ENCODE measurements around the gene WDR7.

GRCh38 chr18:56831988-56832387 is 180.8 kb downstream of the WDR7 start:
- TF ChIP-seq MAFG (tag; conservative IDR thresholded peaks at IDR 0.05) (no peak), RFX1 (IDR thresholded peaks at IDR 0.05) (no peak), GTF3C2 (IDR thresholded peaks at IDR 0.05; ENCODE audit: borderline replicate concordance, extremely low read depth, insufficient read length) (no peak), ZNF239 (CRISPR knock-in tag; IDR thresholded peaks at IDR 0.05) (no peak), KDM4B (IDR thresholded peaks at IDR 0.05; ENCODE audit: borderline replicate concordance in 2 of 2, low read depth in 1 of 2) (no peak), RAD21 (CRISPR knock-in tag; conservative IDR thresholded peaks at IDR 0.05 in 1 of 2, IDR thresholded peaks at IDR 0.05 in 1 of 2) (no peak)

Measured in K562 (cell line).